Measurements from ENCODE around the gene PPP1R13B.

Gene PPP1R13B

GRCh38 chr14:103767336-103767894 lies 80.0 kb downstream of the PPP1R13B start:
- H3K27ac ChIP-seq = no peak overlapping the region
- no peak for TF ChIP-seq CTCF (conservative IDR thresholded peaks at IDR 0.05)

GRCh38 chr14:103765526-103765925 lies 81.8 kb downstream of the PPP1R13B start:
- H3K27ac ChIP-seq = no peak overlapping the region
- no peak for TF ChIP-seq CTCF (conservative IDR thresholded peaks at IDR 0.05)

GRCh38 chr14:103763730-103764488 lies 83.5 kb downstream of the PPP1R13B start:
- no peak overlapping the region for H3K27ac ChIP-seq
- TF ChIP-seq CTCF (conservative IDR thresholded peaks at IDR 0.05) = no peak

GRCh38 chr14:103762541-103762940 lies 84.8 kb downstream of the PPP1R13B start:
- TF ChIP-seq CTCF (conservative IDR thresholded peaks at IDR 0.05) = no peak
- no peak overlapping the region for H3K27ac ChIP-seq

GRCh38 chr14:103762036-103762435 lies 85.3 kb downstream of the PPP1R13B start:
- H3K27ac ChIP-seq = no peak overlapping the region
- no peak for TF ChIP-seq CTCF (conservative IDR thresholded peaks at IDR 0.05)

- TF ChIP-seq CTCF (conservative IDR thresholded peaks at IDR 0.05) = no peak
- H3K27ac ChIP-seq = no peak overlapping the region
Observed at GRCh38 chr14:103758059-103758776, 89.2 kb downstream of the PPP1R13B start.

GRCh38 chr14:103755060-103755459 lies 92.3 kb downstream of the PPP1R13B start:
- no peak for TF ChIP-seq CTCF (conservative IDR thresholded peaks at IDR 0.05)

More at GRCh38 chr14:103755060-103755459, 92.3 kb downstream of the PPP1R13B start:
- no peak overlapping the region for H3K27ac ChIP-seq

Measured in VCaP (cell line).